Retinal pigment epithelial cell (primary cell): ENCODE measurements around the gene ARHGAP35.

Experiments
- DNase-seq: peaks from one replicate; pipeline ENCODE4 v3.0.0-alpha.2; 2010; ENCODE audit warnings: low read depth
- H3K4me3 ChIP-seq: 2 replicates; pipeline ENCODE4 v1.5.1; 2011; ENCODE audit warnings: mild to moderate bottlenecking, low read length, control low read depth, moderate library complexity
- CTCF ChIP-seq: conservative IDR thresholded peaks from 2 replicates; pipeline ENCODE4 v1.5.1; 2011; ENCODE audit warnings: low read depth, low read length, control low read depth, inconsistent platforms

ARHGAP35 gene

DNA sequence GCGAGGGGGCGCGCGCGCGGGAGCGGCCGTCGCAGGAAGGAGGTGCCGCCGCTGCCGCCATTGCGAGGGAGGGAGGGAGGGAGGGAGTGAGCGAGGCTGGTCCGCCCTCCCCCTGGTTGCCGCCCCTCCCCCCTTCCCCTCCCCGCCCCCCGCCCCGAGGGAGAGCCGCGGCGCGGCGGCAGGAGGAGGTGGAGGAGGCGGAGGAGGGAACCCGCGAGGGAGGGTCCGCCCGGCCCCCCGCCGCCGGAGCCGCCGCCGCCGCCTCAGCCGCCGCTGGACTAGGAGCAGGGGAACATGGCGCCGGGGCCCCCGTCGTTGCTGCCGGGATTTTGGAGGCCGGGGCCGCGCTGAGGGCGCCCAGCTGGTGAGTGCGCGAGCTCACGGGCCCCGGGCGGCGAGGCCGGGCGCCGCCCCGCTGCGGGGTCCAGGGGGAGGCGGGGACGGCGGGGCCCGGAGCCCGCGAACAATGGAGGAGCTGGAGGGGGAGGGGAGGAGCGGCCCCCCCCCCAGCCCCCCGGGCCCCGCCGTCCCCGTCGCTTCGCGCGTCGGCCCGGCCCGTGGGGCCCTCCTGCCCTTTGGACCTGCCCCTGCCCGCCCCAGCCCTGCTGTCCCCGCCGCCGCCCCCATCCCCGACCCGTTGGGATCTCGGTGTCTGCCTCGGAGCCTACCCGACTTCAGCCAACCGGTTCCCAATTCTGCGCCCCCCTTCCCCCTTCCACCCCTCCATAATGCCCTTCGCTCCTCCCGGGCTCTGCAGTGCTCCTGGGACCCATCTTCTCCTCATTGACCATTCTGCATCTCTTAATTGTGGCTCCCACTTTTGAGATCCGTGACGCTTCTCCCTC is at the start of gene ARHGAP35:
TSS of gene ARHGAP35 (plus strand) at position 152 of the 845 bp plus-strand sequence. CDS start 57,679 bp downstream, outside the sequence.
- peak within 1 kb of the TSS; percentile 86 for H3K4me3 ChIP-seq
- DNase-seq, result no peak
- TF ChIP-seq CTCF, result no peak

DNA sequence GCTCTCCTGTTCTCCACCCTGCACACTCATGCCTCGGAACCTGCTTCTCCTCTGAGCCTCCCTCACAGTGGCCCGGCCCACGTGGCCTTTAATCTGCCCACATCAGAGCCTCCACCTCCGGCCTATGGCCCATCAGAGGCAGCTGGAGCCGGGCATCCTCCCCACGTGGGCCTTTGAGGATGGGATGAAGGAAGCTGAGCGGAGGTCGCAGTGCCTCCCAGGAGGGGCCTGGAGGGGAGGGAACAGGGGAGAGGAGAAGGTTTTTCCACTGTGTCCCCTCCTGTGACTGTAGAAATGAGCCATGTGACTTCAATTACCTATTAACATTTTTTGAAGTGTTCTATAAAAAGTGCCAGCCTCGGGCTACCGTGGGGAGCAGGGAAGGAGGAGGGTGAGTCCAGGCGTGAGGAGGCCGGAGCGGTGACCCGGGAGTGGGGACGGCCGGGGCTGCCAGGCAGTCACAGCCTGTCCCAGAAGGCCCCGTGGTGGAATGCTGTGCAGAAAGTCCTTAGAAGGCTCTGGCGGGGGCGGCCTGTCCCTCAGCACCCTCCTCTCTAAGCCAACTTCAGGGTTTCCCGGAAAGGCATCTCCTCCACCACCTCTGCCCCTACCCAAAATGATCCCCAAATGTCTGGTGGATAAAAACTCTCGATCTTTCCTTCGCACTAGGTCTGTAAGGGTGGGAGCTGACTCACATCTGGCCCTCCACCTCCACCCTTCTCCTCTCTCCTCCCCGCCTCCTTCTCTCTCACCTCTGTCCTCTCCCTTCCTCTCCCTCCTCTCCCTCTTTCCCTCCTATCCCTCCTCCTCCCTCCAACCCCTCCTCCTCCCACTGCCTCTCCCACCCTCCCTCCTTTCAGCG is 47.6 kb upstream of the ARHGAP35 start:
- no peak for TF ChIP-seq CTCF
- no peak for DNase-seq
- no peak overlapping the region for H3K4me3 ChIP-seq

DNA sequence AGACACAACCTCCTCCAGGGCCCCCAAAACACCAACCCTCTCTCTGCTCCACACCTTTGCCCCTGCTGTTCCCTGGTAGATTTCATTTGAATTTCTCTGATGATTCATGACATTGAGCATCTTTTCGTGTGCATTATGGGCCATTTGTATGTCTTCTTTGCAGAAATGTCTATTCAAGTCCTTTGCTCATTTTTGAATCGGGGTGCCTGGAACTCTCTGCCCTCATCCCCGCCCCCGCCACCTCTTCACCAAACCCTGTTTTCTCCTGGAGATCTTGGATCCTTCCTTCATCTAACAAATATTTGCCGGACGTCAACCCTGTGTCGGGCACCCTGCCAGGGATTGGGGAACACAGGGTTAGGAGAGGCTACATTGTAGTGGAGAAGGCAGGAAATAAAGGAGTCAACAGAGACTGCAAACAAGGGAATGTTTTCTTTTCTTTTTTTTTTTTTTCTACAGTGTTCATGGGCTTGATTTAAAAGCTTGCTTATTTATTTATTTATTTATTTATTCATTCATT is 46.9 kb upstream of the ARHGAP35 start:
- DNase-seq, result no peak
- no peak overlapping the region for H3K4me3 ChIP-seq
- TF ChIP-seq CTCF, result no peak

- H3K4me3 ChIP-seq, result no peak overlapping the region
- DNase-seq, result no peak
- TF ChIP-seq CTCF, result no peak
Observed at GRCh38 chr19:46815833-46816627, 44.8 kb upstream of the ARHGAP35 start.

DNA sequence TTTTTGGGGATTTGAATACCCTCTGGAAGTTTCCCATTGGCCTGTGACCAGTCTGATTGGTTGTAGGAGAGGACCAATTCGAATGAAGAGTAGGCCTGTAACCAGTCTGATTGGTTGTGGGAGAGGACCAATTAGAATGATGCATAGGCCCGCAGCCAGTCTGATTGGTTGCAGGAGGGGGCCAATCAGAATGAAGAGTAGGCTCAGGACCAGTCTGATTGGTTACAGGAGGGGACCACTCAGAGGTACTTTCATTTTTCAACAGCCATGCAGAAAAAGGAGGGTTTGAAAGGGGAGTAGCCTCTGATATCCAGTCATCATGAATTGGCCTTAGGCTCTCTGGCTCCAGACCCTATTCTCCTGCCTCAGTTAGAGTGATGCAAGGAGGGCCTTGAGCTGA is 42.0 kb upstream of the ARHGAP35 start:
- DNase-seq, result no peak

More for the DNA sequence above, 42.0 kb upstream of the ARHGAP35 start:
- no peak overlapping the region for H3K4me3 ChIP-seq
- TF ChIP-seq CTCF, result no peak
